GM23338 (cell line): Measurements from ENCODE around the gene CENPN.

Source experiments
- CREB1 ChIP-seq: fragments of 250-450 bp; sonication (Bioruptor Pico); IDR thresholded peaks from 2 replicates; pipeline ENCODE4 v1.5.0; 2020; ENCODE audit warnings: low read depth, mild to moderate bottlenecking, moderate library complexity
- CTCF ChIP-seq, 2 experiments: fragments of 200-600 bp in 1 of 2; sonication (generic) in 1 of 2; conservative IDR thresholded peaks; 2 replicates each; pipeline versions ENCODE4 v1.5.1 to v1.6.1; 2016 to 2017; ENCODE audit warnings: antibody characterized with exemption in 2 of 2, low read depth in 2 of 2, mild to moderate bottlenecking in 2 of 2, moderate library complexity in 1 of 2
- ETS1 ChIP-seq: IDR thresholded peaks from 2 replicates; pipeline ENCODE4 v1.6.1; 2016; ENCODE audit warnings: antibody characterized with exemption
- EZH2 ChIP-seq: fragments of 200-600 bp; sonication (generic); IDR thresholded peaks from one replicate; pipeline ENCODE4 v1.8.0; 2017; ENCODE audit warnings: antibody characterized with exemption, mild to moderate bottlenecking, low read depth; ENCODE audit not compliant: unreplicated experiment
- EZH2phosphoT487 ChIP-seq: fragments of 200-600 bp; sonication (generic); IDR thresholded peaks from one replicate; pipeline ENCODE4 v1.8.1; 2018; ENCODE audit warnings: antibody characterized with exemption; ENCODE audit not compliant: unreplicated experiment
- JUNB ChIP-seq: IDR thresholded peaks from one replicate; pipeline ENCODE4 v1.6.1; 2016; ENCODE audit warnings: antibody characterized with exemption; ENCODE audit not compliant: unreplicated experiment
- POLR2AphosphoS5 ChIP-seq: IDR thresholded peaks from 2 replicates; pipeline ENCODE4 v1.6.1; 2016; ENCODE audit warnings: antibody characterized with exemption, low read depth
- REST ChIP-seq: IDR thresholded peaks from one replicate; pipeline ENCODE4 v1.6.1; 2018; ENCODE audit warnings: antibody characterized with exemption; ENCODE audit not compliant: unreplicated experiment
- ZNF331 ChIP-seq: fragments of 250-450 bp; sonication (Bioruptor Pico); IDR thresholded peaks from 2 replicates; pipeline ENCODE4 v1.5.0; 2020; ENCODE audit warnings: low read depth, mild to moderate bottlenecking, moderate library complexity
- ZNF462 ChIP-seq: fragments of 250-450 bp; sonication (Bioruptor Pico); IDR thresholded peaks from 2 replicates; pipeline ENCODE4 v1.5.0; 2020; ENCODE audit warnings: mild to moderate bottlenecking, moderate library complexity

- no peak for TF ChIP-seq CTCF (conservative IDR thresholded peaks at IDR 0.05; ENCODE audit: low read depth in 2 of 2)
- no peak for TF ChIP-seq REST
- TF ChIP-seq EZH2, result no peak
- TF ChIP-seq POLR2AphosphoS5, result no peak
- TF ChIP-seq JUNB, result no peak
- no peak for TF ChIP-seq ETS1
- no peak for TF ChIP-seq ZNF331 (CRISPR knock-in tag)
- TF ChIP-seq EZH2phosphoT487, result no peak
- TF ChIP-seq ZNF462 (CRISPR knock-in tag), result no peak
- no peak for TF ChIP-seq CREB1 (CRISPR knock-in tag)
Measured at GRCh38 chr16:81060576-81061306, 53.7 kb downstream of the CENPN start.
